Liver (tissue), 9 donors: ENCODE measurements around the gene DIP2C. TPM values are rescaled to one million over a fixed set of nuclear protein-coding genes. Genes with fewer than 3 reads are reported as not detected.

Experiments
- DNase-seq: peaks from one replicate; pipeline ENCODE4 v3.0.0-alpha.2; 2017; ENCODE audit warnings: low spot score
- H3K27ac ChIP-seq, 2 donors: one replicate each; pipeline ENCODE4 v1.7.0; 2013; ENCODE audit warnings: inconsistent platforms in 2 of 2, low read length in 2 of 2, control low read depth in 1 of 2, low read depth in 1 of 2, mild to moderate bottlenecking in 1 of 2
- H3K27me3 ChIP-seq, 4 donors: one replicate each; pipeline versions ENCODE4 v1.6.1 to v1.7.0; 2013; ENCODE audit warnings: low read length in 3 of 4, inconsistent platforms in 1 of 4, mild to moderate bottlenecking in 1 of 4, moderate library complexity in 1 of 4; ENCODE audit not compliant: control insufficient read depth in 4 of 4, insufficient read depth in 4 of 4
- H3K36me3 ChIP-seq, 4 donors: one replicate each; pipeline versions ENCODE4 v1.6.1 to v1.7.0; 2013; ENCODE audit warnings: low read length in 3 of 4, mild to moderate bottlenecking in 3 of 4, low read depth in 1 of 4, moderate library complexity in 1 of 4; ENCODE audit not compliant: control insufficient read depth in 4 of 4, insufficient read depth in 3 of 4
- H3K4me1 ChIP-seq, 4 donors: one replicate each; pipeline versions ENCODE4 v1.6.1 to v1.7.0; 2013; ENCODE audit warnings: low read length in 3 of 4, mild to moderate bottlenecking in 3 of 4, moderate library complexity in 1 of 4; ENCODE audit not compliant: control insufficient read depth in 4 of 4, insufficient read depth in 4 of 4
- H3K4me3 ChIP-seq, 3 donors: one replicate each; pipeline versions ENCODE4 v1.6.1 to v1.7.0; 2013; ENCODE audit warnings: low read length in 3 of 3, control low read depth in 1 of 3, low read depth in 1 of 3, mild to moderate bottlenecking in 1 of 3
- H3K9ac ChIP-seq, 2 donors: one replicate each; pipeline ENCODE4 v1.7.0; 2013; ENCODE audit warnings: low read length in 2 of 2, mild to moderate bottlenecking in 2 of 2, moderate library complexity in 2 of 2, control low read depth in 1 of 2, low read depth in 1 of 2
- H3K9me3 ChIP-seq, 4 donors: one replicate each; pipeline versions ENCODE4 v1.6.1 to v1.7.0; 2013; ENCODE audit warnings: low read length in 3 of 4; ENCODE audit not compliant: control insufficient read depth in 4 of 4
- ATF3 ChIP-seq: IDR thresholded peaks from 2 replicates; pipeline ENCODE4 v1.6.1; 2016; ENCODE audit warnings: antibody characterized with exemption
- CTCF ChIP-seq: fragments of 150-350 bp; IDR thresholded peaks from 2 replicates; pipeline ENCODE4 v1.5.1; 2017; ENCODE audit warnings: improper control_type of control experiment, low read depth, low read length; ENCODE audit not compliant: missing input control
- EGR1 ChIP-seq, 2 donors: IDR thresholded peaks; 2 replicates each; pipeline ENCODE4 v1.6.1; 2016 to 2018; ENCODE audit warnings: antibody characterized with exemption in 2 of 2, low read depth in 2 of 2
- FOXA1 ChIP-seq: IDR thresholded peaks from 2 replicates; pipeline ENCODE4 v1.6.1; 2016; ENCODE audit warnings: antibody characterized with exemption
- FOXA2 ChIP-seq: IDR thresholded peaks from 2 replicates; pipeline ENCODE4 v1.6.1; 2016; ENCODE audit warnings: antibody characterized with exemption
- GABPA ChIP-seq, 2 donors: IDR thresholded peaks in 1 of 2; conservative IDR thresholded peaks in 1 of 2; 2 replicates each; pipeline ENCODE4 v1.6.1; 2016; ENCODE audit warnings: antibody characterized with exemption in 2 of 2, mild to moderate bottlenecking in 1 of 2, moderate library complexity in 1 of 2
- HNF4A ChIP-seq, 2 donors: conservative IDR thresholded peaks; 2 replicates each; pipeline ENCODE4 v1.6.1; 2016; ENCODE audit warnings: antibody characterized with exemption in 2 of 2, mild to moderate bottlenecking in 2 of 2
- HNF4G ChIP-seq: IDR thresholded peaks from 2 replicates; pipeline ENCODE4 v1.6.1; 2016; ENCODE audit warnings: antibody characterized with exemption
- JUND ChIP-seq, 2 donors: IDR thresholded peaks; 2 replicates each; pipeline ENCODE4 v1.6.1; 2016; ENCODE audit warnings: antibody characterized with exemption in 2 of 2
- MAX ChIP-seq: IDR thresholded peaks from 2 replicates; pipeline ENCODE4 v1.6.1; 2016; ENCODE audit warnings: antibody characterized with exemption
- NR2F2 ChIP-seq: IDR thresholded peaks from 2 replicates; pipeline ENCODE4 v1.6.1; 2016; ENCODE audit warnings: antibody characterized with exemption
- RAD21 ChIP-seq, 2 donors: IDR thresholded peaks; 2 replicates each; pipeline ENCODE4 v1.6.1; 2016; ENCODE audit warnings: antibody characterized with exemption in 2 of 2, mild to moderate bottlenecking in 2 of 2
- RXRA ChIP-seq, 2 donors: IDR thresholded peaks; 2 replicates each; pipeline ENCODE4 v1.6.1; 2017 to 2018; ENCODE audit warnings: antibody characterized with exemption in 2 of 2, mild to moderate bottlenecking in 1 of 2
- SP1 ChIP-seq: IDR thresholded peaks from 2 replicates; pipeline ENCODE4 v1.6.1; 2018; ENCODE audit warnings: antibody characterized with exemption, mild to moderate bottlenecking
- TAF1 ChIP-seq: conservative IDR thresholded peaks from 2 replicates; pipeline ENCODE4 v1.6.1; 2016; ENCODE audit warnings: antibody characterized with exemption, mild to moderate bottlenecking
- YY1 ChIP-seq: IDR thresholded peaks from 2 replicates; pipeline ENCODE4 v1.6.1; 2016; ENCODE audit warnings: antibody characterized with exemption, mild to moderate bottlenecking
- WGBS: extraction: QIAGEN DNeasy Blood & Tissue Kit; methylation state at CpG from one replicate; pipeline ENCODE4 v1.1.7; 2013; 5-methylcytosine and 5-hydroxymethylcytosine counted together
- polyA plus RNA-seq, 2 donors: library from polyadenylated mRNA; stranded (reverse) in 1 of 2; unstranded in 1 of 2; fragments of 200-250 nt in 1 of 2; fragments of >200 nt in 1 of 2; fragmentation: Nextera tagmentation in 1 of 2; extraction: Ambion mirVana in 1 of 2; gene quantifications; one replicate each; pipeline versions ENCODE4 v1.2.1 to v1.2.3, GENCODE V29; 2013 to 2015
- total RNA-seq, 2 donors: library from RNA; depleted of rRNA; stranded (reverse); fragments of >200 nt; gene quantifications; one replicate each; pipeline ENCODE4 v1.2.3, GENCODE V29; 2014
- TF ChIP-seq, protein P1 (sequence below): IDR thresholded peaks from 2 replicates; pipeline ENCODE4 v1.6.1; 2016; ENCODE audit warnings: antibody characterized with exemption, mild to moderate bottlenecking
- TF ChIP-seq, protein P2 (sequence below): IDR thresholded peaks from 2 replicates; pipeline ENCODE4 v1.6.1; 2016; ENCODE audit warnings: antibody characterized with exemption
- donor health status: healthy.
- donor health status: healthy.
- donor health status: healthy.
- donor health status: healthy.
- donor health status: healthy.

The DIP2C gene
- total and polyA plus RNA-seq, 4 donors = 4.2 to 12.2 (median 5.7) TPM

DNA sequence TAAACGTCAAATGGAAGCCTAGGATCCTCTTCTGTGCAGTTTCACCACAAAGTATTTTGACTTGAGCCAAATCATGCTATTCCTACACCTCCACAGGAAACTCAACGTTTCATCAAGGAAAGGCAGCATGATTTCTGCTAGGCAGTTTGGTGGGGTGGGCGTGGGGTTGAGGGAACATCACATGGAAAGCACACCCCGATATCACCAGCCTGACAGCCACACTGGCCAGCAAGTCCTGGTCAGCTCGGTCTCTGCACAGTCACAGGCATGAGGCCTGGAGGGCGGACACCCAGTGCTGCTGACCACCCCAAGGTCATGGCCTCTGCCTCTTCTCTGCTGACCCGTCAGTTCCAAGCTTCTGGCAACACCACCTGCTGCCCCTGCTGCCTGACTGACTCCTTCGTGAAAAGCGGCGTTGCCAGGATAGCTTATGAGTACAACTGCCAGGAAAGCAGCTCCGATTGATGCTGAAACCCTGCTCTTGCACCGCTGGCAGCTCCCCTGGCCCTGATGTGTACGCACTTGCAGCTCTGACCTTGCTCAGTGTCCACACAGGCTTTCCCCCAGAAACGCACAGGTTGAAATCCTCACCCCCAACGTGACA is 171.5 kb downstream of the DIP2C start:
- Histone ChIP-seq H3K36me3 (no peaks in the 10 kb centered on the region), H3K27ac (no peak overlapping the region), H3K4me3 (no peak overlapping the region), H3K9me3 (no peaks in the 10 kb centered on the region), H3K27me3 (no peaks in the 10 kb centered on the region), H3K9ac (no peak overlapping the region), H3K4me1 (peaks cover 5 to 15% (median 8%) of the 10 kb centered on the region in 4 donors)
- TF ChIP-seq RXRA (IDR thresholded peaks at IDR 0.05) (no peak), GABPA (IDR thresholded peaks at IDR 0.05 in 1 of 2, conservative IDR thresholded peaks at IDR 0.05 in 1 of 2) (no peak), EGR1 (IDR thresholded peaks at IDR 0.05; ENCODE audit: low read depth in 2 of 2) (no peak), SP1 (no peak), FOXA1 (no peak), NR2F2 (no peak), FOXA2 (no peak), ATF3 (no peak), MAX (no peak), RAD21 (IDR thresholded peaks at IDR 0.05) (no peak), JUND (IDR thresholded peaks at IDR 0.05) (no peak), TAF1 (no peak), HNF4A (conservative IDR thresholded peaks at IDR 0.05) (no peak), YY1 (no peak), HNF4G (no peak), CTCF (no peak)
- TF ChIP-seq, protein P1, sequence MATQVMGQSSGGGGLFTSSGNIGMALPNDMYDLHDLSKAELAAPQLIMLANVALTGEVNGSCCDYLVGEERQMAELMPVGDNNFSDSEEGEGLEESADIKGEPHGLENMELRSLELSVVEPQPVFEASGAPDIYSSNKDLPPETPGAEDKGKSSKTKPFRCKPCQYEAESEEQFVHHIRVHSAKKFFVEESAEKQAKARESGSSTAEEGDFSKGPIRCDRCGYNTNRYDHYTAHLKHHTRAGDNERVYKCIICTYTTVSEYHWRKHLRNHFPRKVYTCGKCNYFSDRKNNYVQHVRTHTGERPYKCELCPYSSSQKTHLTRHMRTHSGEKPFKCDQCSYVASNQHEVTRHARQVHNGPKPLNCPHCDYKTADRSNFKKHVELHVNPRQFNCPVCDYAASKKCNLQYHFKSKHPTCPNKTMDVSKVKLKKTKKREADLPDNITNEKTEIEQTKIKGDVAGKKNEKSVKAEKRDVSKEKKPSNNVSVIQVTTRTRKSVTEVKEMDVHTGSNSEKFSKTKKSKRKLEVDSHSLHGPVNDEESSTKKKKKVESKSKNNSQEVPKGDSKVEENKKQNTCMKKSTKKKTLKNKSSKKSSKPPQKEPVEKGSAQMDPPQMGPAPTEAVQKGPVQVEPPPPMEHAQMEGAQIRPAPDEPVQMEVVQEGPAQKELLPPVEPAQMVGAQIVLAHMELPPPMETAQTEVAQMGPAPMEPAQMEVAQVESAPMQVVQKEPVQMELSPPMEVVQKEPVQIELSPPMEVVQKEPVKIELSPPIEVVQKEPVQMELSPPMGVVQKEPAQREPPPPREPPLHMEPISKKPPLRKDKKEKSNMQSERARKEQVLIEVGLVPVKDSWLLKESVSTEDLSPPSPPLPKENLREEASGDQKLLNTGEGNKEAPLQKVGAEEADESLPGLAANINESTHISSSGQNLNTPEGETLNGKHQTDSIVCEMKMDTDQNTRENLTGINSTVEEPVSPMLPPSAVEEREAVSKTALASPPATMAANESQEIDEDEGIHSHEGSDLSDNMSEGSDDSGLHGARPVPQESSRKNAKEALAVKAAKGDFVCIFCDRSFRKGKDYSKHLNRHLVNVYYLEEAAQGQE = no peak
- TF ChIP-seq, protein P2, sequence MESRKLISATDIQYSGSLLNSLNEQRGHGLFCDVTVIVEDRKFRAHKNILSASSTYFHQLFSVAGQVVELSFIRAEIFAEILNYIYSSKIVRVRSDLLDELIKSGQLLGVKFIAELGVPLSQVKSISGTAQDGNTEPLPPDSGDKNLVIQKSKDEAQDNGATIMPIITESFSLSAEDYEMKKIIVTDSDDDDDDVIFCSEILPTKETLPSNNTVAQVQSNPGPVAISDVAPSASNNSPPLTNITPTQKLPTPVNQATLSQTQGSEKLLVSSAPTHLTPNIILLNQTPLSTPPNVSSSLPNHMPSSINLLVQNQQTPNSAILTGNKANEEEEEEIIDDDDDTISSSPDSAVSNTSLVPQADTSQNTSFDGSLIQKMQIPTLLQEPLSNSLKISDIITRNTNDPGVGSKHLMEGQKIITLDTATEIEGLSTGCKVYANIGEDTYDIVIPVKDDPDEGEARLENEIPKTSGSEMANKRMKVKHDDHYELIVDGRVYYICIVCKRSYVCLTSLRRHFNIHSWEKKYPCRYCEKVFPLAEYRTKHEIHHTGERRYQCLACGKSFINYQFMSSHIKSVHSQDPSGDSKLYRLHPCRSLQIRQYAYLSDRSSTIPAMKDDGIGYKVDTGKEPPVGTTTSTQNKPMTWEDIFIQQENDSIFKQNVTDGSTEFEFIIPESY = no peak
- DNase-seq = no peak
- WGBS = 88% methylated on average over 15 of the region's 15 CpGs
